Caki2 (cell line): ENCODE results near the gene OTUB2. TPM values are rescaled to one million over a fixed set of nuclear protein-coding genes. Genes with fewer than 3 reads are reported as not detected.
"Not testable (repeated sequence)": the region's sequence is repeated elsewhere in the genome, so short reads cannot be mapped to it uniquely, and the experiment has no call there.

Experiments
- DNase-seq: peaks from one replicate; pipeline ENCODE4 v3.0.0-alpha.2; 2015; ENCODE audit warnings: low read depth
- in situ Hi-C: cut with HindIII; loops from 2 replicates; pipeline ENCODE4 v1.10.0; 2016; ENCODE audit warnings: low sequenced_read_pairs, low pct_unique_long_range_greater_than_20kb, mixed read lengths
- total RNA-seq: library from RNA; depleted of rRNA; stranded (reverse); fragments of >200 nt; shearing (Covaris generic); gene quantifications from 2 replicates; pipeline ENCODE4 v1.2.3, GENCODE V29; 2014; ENCODE audit warnings: low replicate concordance

The OTUB2 gene
- total RNA-seq, 1 experiment from 2014 or later = 3.2 TPM

DNA sequence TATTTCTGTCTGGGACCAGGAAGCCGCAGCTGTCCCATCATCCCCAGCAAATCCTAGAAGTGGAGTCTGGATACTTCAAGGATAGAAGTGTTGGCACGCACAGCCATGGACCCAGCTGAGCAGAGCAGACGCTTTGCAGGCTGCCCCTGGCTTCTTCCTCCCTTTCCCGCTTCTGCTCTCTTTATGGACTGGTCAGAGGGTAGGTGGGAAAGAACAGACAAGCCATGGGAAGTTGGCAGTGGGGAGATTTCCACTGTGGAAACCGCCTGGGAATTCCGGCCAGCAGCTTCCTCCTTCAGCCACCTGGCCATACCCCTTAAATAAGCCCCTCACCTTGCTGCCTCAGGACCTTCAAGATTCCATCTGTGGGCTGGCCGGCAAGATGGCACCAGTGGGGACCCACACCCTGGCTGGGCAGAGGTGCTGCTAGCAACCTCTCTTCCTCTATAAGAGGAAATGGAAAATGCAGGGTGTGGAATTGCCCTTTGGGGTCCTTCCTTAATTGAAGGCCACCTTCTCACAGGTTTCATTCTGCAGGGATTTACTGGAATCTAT lies 20.6 kb downstream of the OTUB2 start:
- in situ Hi-C loops = no loop called here
- DNase-seq = no peak

DNA sequence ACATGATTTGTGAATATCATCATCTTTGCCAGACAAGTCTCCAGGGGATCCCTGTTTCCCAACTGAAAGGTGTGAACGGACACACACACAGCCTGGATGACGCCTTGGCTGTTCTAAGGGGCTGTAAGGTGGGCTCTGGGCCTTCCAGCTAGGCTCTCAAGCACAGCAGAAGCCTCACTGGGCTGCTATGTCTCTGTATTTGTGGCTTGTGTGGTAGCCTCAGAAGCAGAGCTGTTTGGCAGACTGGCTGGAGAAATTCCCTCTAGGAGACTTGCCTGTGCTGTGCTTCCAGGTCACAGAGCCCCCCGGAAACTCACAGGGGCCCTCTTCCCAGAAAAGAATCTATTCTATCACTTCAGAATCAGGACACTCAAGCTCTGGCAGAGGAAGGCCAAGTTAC lies 21.4 kb downstream of the OTUB2 start:
- in situ Hi-C loops = no loop called here
- no peak for DNase-seq

DNA sequence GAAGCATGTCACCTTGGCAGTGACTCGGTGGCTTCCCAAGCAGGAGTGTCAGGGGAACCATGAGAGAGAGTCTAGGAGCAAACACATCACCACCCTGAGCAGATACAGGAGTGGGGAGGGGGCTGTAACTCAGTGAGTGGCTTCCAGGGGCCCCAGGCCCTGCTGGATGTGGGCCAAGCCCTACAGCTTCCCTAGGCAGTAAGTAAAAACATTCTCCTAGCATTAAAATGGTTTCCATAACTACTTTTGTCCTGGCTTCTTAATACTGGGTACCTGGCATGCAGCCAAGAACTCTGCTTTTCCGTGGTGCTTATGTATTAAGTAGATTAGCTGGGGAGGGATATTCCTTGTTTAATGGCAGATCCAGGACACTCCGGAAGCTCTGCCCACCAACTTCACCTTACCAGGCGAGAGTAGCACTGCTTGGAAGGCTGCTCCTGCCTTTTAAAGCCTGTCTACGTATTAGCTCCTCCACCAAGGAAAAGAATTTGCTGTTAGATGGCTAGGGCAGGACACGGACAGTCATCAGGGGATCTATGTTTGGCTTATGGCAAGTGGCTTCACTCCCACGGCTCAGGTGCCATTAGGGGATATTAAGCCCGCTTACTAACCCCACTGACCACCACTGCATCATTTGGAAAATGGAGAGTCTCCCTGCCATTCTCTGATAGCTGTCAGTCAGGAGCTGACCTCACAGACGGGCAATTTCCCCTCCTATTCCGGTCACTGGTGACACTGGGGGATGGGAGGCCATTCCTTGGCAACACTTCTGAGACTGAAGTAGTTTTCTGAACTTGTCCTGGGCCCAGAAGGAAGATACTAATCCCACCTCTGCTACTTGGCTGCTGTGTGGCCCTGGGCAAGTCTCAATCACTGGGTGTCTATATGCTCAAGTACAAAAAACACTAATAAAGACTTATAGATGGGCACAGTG lies 22.8 kb downstream of the OTUB2 start:
- DNase-seq = no peak
- in situ Hi-C loops = no loop called here

DNA sequence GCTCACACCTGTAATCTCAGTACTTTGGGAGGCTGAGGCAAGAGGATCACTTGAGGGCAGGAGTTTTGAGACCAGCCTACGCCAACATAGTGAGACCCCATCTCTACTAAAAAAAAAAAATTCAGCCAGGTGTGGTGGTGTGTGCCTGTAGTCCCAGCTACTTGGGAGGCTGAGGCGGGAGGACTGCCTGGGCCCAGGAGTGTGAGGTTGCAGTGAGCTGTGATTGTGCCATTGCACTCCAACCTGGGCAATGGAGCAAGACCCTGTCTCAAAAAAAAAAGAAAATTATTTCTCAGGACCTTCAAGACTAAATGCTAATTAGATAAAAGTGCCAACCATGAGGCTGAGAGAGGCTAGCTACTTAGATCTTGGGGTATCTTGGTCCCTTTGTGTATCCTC lies 23.5 kb downstream of the OTUB2 start:
- in situ Hi-C loops = no loop called here
- DNase-seq = no peak

DNA sequence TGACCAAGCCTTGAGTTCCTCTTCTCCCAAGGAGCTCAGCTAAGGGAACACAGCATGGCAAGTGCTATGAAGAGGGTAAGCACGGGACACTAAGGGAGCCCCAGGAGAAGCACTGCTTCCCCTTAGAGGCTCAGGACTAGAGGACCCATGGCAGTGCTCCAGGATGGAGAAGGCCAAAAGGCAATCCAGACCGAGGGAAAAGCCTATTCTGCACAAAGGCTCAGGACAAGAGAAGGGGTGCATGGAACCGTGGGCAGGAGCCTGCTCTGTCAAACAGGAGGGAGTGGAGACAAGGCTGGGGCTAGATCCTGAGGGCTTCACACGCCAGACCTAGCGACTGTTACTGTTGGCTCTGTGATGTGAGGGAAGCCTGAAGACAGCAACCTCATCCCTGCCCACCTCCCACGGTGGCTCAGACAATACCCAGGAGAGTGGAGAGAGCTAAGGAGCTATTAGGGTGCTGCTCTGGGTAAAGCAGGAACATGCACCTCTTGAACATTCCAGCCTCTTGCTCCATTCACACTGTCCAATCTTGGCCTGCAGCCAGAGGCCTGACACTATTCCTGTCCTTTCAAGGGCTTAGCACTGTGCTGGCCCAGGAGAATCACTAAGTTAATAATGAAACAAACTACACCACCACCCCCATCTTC lies 24.2 kb downstream of the OTUB2 start:
- DNase-seq = no peak
- in situ Hi-C loops = no loop called here

DNA sequence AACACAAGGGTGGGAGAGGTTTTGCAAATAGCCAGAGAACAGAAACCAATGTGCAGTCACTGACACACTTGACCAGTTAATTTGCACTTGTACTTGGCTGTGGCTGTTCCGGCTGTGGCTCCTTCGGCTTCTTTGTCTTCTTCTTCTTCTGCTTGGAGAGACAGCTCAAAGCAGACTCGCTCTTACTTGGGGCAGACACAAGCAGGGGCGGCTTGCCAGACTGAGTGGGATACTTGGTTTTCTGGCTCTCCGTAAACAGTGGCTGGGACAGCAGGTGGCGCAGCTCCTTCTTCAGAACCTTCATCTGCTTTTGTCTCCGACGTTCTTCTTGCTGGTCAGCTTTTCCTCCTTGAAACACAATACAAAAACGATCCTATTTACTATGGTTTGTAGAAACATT lies 25.0 kb downstream of the OTUB2 start:
- in situ Hi-C loops = no loop called here
- no peak for DNase-seq

DNA sequence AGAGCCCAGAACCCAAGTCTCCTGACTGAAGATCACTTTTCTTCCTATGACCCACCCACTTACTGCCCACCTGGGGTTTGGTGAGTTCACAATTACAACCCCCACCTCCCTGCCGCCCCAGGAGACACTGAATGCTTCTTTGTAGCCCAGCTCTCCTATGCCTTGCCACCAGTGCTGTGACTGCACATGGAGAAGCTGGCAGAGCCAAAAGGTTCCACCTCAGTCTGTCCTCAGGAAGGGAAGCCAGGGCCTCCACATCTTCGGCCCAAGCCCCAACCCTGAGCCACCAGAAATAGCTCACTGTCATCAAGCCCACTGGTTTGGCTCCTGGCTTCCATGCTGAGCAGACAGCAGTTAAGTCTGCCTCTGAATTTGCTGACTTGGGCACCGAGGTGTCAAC lies 25.6 kb downstream of the OTUB2 start:
- in situ Hi-C loops = no loop called here
- no peak for DNase-seq

DNA sequence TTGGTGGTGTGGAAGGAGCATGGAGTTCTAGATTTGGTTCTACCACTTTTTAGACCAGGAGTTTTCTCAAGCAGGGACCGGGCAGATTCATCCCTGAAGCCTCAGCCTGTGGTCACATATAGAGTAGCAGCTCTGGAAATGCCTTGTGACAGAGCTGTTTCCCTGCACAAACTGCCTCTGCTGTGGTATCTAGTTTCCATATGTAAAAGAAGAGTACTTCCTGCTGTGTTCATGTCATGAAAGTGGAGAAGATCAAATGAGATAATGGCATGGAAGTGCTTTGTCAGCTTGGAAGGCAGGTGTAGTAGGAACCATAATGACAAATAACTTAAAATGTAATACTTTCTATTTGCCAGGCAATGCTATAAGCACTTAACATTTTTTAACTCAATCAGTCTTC lies 26.1 kb downstream of the OTUB2 start:
- in situ Hi-C loops = no loop called here
- no peak for DNase-seq

DNA sequence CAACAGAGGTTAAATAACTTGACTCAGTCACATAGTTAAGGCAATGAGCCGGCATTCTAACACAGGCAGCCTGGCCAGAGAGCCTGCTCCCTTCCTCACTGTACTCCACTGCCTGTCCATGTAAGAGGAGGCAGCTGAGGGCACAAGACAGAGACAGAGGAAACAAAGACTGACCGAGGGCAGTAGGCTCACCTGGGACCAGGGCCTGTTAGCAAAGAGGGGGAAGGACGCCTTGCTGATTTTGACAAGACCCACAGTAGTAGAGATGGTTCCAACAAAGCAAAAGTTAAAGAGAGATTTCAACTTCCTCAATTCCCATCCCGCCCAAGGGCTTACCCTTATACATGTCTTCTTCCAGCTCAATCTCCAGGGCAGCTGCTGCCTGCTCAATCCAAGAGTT lies 26.5 kb downstream of the OTUB2 start:
- DNase-seq = no peak
- in situ Hi-C loops = no loop called here

DNA sequence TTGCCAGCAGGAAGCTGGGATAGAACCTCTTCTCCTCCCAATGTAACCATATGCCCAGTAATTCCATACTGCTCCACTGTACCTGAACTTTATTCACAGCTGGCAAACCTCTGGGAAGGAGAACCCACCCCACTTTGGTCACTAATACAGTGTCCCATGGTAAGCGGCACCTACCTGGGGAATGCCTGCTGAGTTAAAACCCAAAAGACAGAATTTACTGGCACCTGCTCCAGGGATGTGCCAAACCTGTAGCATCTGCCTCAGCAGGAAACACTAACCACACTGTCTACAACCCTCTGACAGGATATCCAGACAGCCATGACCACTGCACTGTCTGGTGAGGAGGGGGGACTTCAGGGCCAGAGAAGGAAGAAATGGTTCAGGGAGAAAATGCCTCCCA lies 28.3 kb downstream of the OTUB2 start:
- in situ Hi-C loops = no loop called here
- no peak for DNase-seq

DNA sequence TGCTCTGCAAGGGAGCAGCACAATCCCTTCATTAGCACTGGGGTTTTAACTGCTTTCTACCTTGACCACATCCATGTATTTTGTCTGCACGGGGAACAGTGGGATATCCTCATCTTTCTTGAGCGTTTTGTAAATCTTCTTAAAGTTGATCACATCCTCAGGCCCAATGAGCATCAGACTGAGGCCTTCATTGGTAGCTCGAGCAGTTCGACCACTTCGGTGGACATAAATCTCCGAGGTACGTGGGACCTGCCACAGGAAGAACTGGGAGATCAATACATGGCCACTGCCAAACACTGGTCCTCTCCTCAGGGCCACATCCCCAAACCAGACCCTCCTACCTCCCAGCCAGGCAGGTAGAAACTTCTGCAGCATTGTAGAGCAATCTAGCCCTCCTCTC lies 28.8 kb downstream of the OTUB2 start:
- DNase-seq = no peak
- in situ Hi-C loops = no loop called here

DNA sequence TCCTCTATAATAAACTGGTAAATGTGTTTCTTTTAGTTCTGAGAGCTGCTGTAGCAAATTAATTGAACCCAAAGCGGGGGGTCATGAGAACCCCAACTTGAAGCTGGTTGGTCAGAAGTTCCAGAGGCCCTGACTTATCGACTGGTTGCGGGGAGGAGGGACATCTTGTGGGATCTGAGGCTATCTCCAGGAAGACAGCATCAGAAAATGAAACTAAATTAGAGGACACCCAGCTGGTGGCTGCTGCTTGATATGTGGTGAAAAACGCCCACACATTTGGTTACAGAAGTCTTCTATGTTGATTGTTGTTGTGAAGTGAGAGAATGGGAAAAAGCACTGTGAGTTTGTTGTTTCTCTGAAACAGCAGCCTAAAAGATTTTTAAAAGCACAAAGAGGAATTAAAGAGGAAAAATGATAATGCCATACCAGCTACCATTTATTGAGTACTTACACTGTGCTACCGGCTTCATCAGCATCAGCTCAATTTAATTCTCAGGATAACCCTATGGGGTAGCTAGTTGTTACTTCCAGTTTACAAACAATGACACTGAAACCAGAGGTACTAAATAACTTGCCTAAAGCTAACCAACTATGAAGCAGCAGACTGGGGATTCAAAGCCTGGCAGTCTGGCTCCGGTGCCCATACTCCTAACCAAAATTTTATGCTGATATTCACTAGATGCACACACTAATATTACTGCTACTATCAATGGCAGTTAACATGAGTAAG lies 30.6 kb downstream of the OTUB2 start:
- DNase-seq = no peak
- in situ Hi-C loops = no loop called here

DNA sequence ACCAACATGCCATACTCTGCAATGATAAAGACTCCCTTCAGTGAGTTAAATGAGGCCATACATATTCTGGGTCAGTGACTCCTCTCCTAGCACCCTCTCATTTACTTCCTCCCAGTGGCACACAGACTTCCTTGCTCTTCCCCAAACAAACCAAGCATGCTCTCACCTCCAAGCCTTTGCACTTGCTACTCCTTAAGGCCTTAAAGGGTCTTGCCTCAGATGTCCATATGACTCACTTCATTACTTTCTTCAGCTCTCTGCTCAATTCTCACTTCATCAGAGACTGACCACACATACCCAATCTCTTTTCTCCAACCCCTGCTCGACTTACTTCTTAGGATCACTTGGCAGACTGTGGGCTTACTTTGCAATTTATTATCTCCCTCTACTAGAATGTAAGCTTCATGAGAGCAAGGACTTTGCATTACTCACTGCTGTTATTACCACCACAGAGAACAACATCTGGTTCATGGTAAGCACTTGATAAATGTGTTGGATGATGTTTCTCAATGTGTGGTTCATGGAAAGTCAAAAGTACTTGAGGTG lies 32.1 kb downstream of the OTUB2 start:
- in situ Hi-C loops = no loop called here
- no peak for DNase-seq

DNA sequence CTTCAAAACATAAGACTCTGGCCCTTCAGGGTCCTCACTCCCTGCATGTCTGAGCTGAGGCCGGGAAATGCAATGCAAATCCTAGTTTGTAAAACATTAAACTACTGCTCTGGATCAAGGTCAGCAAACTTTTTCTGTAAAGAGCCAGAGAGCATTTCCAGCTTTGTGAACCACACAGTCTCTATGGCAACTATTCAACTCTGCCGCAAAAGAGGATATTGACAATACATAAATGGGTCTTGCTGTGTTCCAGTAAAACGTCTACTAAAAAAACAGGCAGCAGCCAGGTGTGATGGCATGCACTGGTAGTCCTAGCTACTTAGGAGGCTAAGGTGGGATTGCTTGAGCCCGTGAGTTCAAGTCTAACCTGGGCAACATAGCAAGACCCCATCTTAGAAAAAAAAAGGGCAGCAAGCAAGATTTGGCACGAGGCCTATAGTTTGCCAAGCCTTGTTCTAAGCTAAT lies 32.6 kb downstream of the OTUB2 start:
- in situ Hi-C loops = no loop called here
- no peak for DNase-seq

DNA sequence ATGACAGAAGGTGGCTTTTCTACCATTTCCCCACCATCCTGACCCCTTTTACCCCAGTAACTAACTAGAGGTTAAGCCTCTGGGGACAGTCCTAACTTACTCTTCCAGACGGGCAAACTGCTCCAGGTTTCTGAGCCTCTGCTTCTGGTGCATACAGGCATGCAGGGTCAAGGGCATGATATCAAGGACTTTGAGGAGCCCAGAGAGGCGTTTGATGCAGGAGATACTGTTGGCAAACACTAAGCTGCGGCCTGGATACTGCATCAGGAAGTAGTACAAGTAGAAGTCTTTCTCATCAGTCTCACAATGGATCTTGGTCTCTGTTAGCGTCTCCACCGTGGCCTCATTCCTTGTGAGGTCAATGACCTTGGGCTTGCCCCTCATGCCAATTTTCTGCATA lies 33.9 kb downstream of the OTUB2 start:
- no peak for DNase-seq
- in situ Hi-C loops = no loop called here

DNA sequence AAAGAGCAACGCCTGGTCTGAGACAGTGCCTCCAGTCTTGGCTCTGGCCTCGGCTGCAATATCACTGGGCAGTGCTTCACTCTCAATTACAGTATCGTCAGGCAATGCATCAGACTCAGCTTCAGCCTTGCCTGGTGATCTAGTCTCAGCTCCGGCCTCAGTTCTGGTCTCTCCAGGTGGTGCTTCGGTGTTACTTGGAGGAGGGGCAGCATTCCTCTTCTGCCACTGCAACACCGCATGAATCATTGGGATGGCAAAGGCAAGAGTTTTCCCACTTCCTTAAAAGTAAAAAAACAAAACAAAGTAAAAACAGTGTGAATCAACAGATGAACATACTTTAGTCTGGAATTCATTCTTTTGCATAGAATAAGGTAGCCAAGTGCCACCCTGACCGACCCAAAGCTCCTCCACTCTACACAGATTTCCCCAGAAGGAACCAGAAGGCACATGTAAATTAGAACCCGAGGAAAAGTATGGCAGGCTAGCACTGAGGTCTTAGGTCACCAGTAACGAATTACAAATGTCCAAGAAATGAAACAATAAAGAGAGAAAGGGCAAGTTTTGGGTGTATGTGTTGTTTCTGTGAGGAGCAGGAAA lies 36.3 kb downstream of the OTUB2 start:
- DNase-seq = peak; percentile 27
- in situ Hi-C loops = no loop called here

DNA sequence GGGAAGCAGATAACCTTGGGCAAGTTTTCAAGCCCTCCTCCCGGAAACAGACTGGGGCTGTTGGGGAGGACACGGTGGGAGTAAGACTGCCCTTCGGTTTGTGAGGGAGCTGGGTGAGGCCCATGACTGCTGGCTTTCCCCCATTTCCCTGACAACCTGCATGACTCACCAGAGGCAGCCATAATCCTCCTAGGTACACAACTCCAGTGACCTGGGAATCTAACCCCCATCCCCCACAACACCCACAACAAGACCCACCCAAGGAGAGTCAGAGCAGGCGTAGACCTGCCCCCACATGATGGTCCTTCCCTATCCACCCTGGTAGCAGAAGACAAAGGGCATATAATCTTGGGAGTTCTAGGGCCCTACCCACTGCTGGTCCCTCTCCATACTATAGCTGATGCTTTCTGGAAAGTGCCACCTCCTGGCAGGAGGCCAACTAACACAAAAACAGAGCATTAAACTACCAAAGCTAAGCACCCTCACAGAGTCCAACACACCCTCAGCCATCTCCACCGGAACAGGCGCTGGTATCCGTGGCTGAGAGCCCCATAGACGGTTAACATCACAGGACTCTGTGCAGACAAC lies 40.0 kb downstream of the OTUB2 start:
- DNase-seq = peak; percentile 36
- in situ Hi-C loops = no loop called here

DNA sequence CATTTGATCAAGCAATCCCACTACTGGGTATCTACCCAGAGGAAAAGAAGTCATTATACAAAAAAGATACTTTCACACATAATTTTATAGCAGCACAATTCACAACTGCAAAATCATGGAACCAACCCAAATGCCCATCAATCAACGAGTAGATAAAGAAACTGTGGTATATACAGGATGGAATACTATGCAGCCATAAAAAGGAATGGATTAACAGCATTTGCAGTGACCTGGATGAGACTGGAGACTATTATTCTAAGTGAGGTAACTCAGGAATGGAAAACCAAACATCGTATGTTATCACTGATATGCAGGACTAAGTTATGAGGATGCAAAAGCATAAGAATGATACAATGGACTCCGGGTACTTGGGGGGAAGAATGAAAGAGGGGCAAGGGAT lies 45.9 kb downstream of the OTUB2 start:
- DNase-seq, in situ Hi-C loops: not testable (repeated sequence)
